Measurements from ENCODE around the gene RER1.

The RER1 gene, protein sequence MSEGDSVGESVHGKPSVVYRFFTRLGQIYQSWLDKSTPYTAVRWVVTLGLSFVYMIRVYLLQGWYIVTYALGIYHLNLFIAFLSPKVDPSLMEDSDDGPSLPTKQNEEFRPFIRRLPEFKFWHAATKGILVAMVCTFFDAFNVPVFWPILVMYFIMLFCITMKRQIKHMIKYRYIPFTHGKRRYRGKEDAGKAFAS

DNA sequence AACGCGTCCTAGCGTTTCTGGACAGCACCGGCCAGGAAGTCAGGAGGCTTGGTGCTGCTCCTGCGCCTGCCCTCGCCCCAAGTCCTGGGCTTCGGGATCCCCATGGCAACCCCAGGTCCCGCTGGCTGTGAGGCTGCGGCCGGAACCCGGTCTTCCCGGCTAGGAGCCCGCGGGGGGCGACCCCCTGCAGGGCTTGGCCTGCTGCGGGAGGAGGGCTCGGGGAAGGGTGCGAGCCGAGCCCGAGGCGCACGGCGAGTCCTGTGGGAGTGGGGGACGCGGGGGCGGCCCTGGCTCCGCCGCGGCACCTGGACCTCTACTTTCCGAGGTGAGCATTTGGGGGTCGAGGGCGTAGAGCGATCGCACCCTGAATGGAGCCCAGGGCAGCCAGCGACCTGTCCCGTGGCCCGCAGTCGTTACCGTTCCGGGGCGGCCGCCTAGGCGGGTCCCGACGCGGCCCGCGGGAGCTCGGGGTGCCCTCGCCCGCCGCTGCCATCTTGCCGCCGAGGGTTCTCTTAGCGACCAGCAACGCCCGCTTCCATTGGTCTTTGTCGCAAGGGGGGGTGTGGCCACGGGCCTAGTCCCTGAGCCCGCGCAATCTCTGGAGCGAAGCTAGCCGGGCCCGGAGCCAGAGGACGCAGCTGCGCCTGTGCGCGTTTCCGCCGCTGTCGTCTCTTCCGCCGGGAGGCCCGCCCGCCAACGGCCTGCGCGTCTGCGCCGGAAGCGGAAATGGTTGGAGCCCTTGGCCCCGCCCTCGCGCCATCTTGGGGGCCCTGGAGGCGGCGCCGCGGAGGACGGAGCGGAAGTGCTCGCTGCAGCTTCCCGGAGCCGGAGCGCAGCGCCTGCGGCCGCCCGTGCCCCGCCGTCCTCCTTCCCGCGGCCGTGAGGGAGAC, at the start of gene RER1, which contains the start of gene MORN1:
Gene RER1, plus strand, starts transcription at position 801 of the 890 bp plus-strand sequence. CDS start 3,950 bp downstream, outside the sequence.
Gene MORN1, minus strand, starts transcription at position 514 of the 890 bp plus-strand sequence. Its CDS starts 21 bp downstream, at position 493.
- DNase-seq (ENCODE audit: low spot score) = peak; percentile 98

DNA sequence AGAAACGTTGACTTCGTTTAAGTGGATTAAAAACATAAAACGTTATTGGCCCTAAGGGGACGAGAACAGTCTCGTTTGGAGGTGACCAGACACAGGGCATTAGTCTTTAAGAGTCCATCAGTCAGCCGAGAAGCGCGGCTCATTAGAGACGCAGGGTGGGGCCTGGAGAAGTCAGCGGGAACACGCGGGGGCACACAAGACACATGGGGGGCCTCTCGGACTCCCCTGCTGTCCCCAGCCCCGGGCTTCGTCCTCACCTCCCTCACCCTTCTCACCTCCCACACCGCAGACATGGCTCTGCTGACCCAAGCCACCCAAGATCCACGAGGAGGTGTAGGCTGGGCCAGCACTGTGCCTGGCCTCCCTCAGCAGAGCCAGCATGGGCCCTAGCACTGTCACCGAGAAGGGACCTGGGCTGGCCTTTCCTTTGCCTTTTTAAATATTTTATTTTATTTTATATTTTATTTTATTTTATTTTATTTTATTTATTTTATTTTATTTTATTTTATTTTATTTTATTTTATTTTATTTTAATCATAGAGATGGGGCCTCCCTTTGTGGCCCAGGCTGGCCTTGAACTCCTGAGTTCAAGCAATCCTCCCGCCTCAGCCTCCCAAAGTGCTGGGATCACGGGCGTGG, 49.1 kb upstream of the RER1 start:
- no peak for DNase-seq (ENCODE audit: low spot score)

DNA sequence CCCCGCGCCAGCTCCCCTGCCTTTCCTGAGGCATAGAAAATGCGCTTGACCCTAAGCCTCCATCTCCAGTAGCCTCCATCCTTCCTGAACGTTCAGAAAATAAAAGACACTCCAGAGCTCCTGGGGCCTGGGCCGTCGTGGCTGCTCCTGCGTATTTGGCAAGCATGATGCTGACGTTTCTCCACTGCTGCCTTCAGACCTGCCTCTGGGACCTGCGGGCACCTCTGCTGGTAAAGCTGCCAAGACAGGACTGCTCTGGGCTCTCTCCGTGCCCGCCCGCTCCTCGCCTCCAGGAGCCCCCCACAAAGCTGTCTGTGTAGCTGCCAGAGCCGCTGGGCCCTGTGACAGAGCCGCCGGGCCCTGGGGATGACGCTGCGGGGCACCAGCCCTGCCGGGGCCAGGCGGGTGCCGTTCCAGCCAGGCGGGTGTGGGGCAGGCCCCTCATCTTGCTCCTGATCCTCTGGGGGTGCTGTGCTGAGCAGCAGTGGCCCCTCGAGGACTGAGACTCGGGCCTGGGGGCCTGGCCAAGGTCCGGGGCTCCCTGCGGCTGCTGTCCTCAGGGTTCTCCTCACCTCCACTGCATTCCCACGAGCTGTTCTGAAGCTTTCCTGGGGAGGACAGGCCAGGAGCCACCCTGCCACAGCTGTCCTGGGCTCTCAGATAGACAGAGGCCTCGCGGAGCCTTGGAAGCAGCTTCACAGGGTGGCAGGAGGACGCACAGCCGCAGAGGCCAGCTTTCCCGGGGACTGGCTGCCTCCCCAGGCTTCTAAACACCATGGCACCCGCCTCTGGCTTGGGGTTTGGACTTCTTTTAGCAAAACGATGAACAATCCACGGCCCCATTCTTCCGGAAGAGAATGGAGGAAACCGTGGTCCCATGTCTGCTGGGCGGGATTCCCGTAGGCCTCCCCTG, 48.4 kb upstream of the RER1 start:
- no peak for DNase-seq (ENCODE audit: low spot score)

GRCh38 chr1:2344121-2344681, 47.4 kb upstream of the RER1 start:
- no peak for DNase-seq (ENCODE audit: low spot score)

- no peak for DNase-seq (ENCODE audit: low spot score)
These were observed 46.8 kb upstream of the RER1 start for GRCh38 chr1:2344744-2345296.

- no peak for DNase-seq (ENCODE audit: low spot score)
These were observed 46.2 kb upstream of the RER1 start for GRCh38 chr1:2345297-2346075.

DNA sequence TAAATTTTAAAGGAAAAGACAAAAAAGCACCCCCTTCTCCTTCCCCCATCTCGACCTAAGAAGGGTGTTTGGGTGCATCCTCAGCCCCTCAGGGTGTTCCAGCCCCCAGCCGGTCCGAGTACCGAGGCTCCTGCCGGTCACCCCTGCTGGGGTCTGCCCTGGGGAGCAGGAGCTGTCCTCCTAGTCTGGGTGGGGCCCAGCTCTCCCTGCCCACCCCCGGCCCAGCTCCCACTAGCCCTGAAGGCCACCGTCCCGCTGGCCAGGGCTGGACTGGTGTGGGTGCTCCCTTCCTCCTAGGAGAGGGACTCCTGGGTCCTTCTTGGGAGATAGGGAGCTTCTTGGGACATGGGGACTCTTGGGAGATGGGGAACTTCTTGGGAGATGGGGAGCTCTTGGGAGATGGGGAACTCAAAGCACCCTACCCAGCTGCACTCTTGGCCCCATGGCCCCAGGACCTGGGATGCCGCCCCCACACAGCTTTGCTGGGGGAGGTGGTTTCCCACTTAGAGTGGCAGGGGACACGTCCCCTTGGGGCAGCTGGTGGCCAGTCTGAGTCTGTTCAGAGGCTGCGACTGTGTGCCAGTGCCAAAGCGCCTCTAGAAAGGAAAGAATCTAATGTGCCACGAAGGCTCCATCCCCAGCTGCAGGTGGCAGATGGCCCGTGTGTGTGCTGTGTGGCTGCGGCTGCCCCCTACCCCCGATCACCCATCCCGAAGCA, 44.8 kb upstream of the RER1 start:
- no peak for DNase-seq (ENCODE audit: low spot score)

- DNase-seq (ENCODE audit: low spot score) = no peak
These were observed 44.2 kb upstream of the RER1 start for GRCh38 chr1:2347409-2347785.

DNA sequence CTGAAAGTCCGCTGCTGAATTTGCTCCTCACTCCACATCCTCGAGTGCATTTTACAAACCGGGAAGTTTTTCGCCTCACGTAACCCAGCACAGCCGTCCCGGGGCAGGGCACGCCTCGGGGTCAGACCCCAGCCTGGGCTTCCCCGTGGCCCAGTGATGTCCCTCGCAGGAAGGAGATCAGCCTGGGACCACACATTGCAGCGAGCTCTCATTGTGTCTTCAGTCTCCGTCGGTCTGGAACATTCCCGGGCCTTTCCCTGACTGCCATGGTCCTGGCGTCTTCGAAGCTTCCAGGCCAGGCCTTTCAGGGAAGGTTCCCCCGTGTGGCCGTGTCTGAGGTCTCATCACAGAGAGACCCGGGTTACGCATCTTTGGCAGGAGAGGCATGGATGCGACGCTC, 43.7 kb upstream of the RER1 start:
- DNase-seq (ENCODE audit: low spot score) = no peak

GRCh38 chr1:2348346-2349325, 43.0 kb upstream of the RER1 start:
- DNase-seq (ENCODE audit: low spot score) = no peak

DNA sequence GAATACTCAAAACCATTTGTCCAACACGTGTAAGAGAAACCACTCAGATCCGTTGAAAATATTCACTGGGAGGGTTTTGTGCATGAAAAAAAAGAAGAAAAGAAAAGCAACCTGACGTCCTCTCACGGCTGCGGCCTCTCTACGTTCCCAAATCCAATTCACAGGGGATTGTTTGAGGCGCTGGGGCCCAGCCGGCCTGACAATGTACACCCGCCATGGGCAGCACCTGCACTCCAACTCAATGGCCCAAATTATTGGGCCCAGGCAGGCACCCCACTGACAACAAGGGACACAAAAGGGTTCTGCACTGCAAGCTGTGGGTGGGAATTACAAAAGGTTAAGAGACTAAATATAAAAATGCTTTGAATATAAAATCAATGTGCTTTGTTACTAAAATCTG, 41.8 kb upstream of the RER1 start:
- DNase-seq (ENCODE audit: low spot score) = no peak

- no peak for DNase-seq (ENCODE audit: low spot score)
These were observed 41.1 kb upstream of the RER1 start for GRCh38 chr1:2350501-2350900.

GRCh38 chr1:2350911-2351655, 40.6 kb upstream of the RER1 start:
- DNase-seq (ENCODE audit: low spot score) = no peak

GRCh38 chr1:2351723-2352122, 39.9 kb upstream of the RER1 start:
- DNase-seq (ENCODE audit: low spot score) = no peak

GRCh38 chr1:2352341-2352896, 39.2 kb upstream of the RER1 start:
- DNase-seq (ENCODE audit: low spot score) = no peak

DNA sequence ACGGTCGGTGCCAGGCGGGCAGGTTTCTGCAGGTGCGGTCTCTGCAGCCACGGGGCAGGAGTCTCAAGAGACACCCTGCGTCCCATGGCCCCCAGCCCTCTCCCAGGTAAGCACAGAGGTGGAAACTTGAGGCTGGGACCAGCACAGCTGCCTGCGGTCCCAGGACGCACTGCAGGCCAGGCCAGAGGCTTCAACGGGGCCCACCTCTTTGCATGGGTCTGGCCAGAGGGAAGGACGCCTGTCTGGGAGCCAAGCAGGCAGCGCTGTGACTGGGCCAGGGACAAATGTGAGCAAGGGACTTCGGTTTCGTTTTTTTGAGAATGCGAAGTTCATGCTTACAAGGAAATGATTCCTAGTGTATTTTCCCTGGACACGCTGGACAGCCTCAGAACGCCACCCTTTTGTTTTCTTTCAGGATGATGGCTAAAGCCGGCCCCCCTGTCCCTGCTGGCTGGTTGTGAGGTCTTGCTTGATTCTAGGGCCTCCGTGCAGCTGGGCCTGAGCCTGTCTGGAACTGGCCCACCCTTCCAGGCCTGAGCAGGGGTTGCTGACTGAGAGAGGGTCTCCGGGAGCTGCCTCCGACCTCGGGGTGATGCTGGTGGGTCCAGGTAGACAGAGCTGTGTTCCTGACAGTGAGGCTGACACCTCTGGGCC, 38.6 kb upstream of the RER1 start:
- DNase-seq (ENCODE audit: low spot score) = no peak

All from cerebellar cortex (tissue), 1 donor.